Measurements from ENCODE around the gene TTC7B. TPM values are rescaled to one million over a fixed set of nuclear protein-coding genes. Genes with fewer than 3 reads are reported as not detected.

The TTC7B gene
- total and polyA plus RNA-seq, 2 donors (not counting 3 experiments of a cell fraction or from before 2014, with no cell fraction given), result 46.8 to 76.5 TPM

GRCh38 chr14:90831821-90832220, 15.6 kb upstream of the TTC7B start:
- Histone ChIP-seq H3K79me2 (ENCODE audit: control insufficient read depth, insufficient read depth, low read length) (no peaks in the 10 kb centered on the region), H2AFZ (ENCODE audit: low read depth, low read length) (no peak overlapping the region), H3K9me1 (replicated peaks; ENCODE audit: control insufficient read depth, extremely low read depth, insufficient read depth, low read length) (no peaks in the 10 kb centered on the region), H3K4me3 (replicated peaks in 1 of 3; ENCODE audit: insufficient read depth in 1 of 3, low read depth in 1 of 3, low read length in 3 of 3) (no peak overlapping the region), H3K9me3 (replicated peaks; ENCODE audit: control insufficient read depth, insufficient read depth, low read length) (no peaks in the 10 kb centered on the region), H4K20me1 (replicated peaks; ENCODE audit: control insufficient read depth, extremely low read depth, insufficient read depth, low read length) (no peaks in the 10 kb centered on the region), H3K36me3 (ENCODE audit: control insufficient read depth in 2 of 2, extremely low read depth in 1 of 2, insufficient read depth in 2 of 2, low read length in 2 of 2) (no peaks in the 10 kb centered on the region), H3K27ac (ENCODE audit: insufficient read depth, low read depth, low read length) (no peak overlapping the region), H3K9ac (replicated peaks; ENCODE audit: extremely low read depth, insufficient read depth, low read length) (no peak overlapping the region), H3K27me3 (ENCODE audit: control insufficient read depth in 2 of 2, insufficient read depth in 2 of 2, low read length in 2 of 2) (no peaks in the 10 kb centered on the region), H3K4me1 (ENCODE audit: control insufficient read depth, extremely low read depth, insufficient read depth, low read length) (peaks cover 10% of the 10 kb centered on the region), H3K4me2 (ENCODE audit: insufficient read depth, low read length) (no peak overlapping the region)
- dilution Hi-C loops (cut with MboI; ENCODE audit: extremely low pct_ligation_motif_present, low sequenced_read_pairs), result no loop called here
- BruUV-seq (replicated peaks), result no TSS peak
- DNase-seq (ENCODE audit: low read depth, low spot score) (no peak), FAIRE-seq (no peak)
- ChIA-PET POLR2A (no interaction called here), CTCF (interaction anchor here (0.6 to 1.3 kb wide), 3 partner anchors 13 to 527 kb away, joined by 3 to 4 read pairs (median 4); no protein-coding TSS in a partner anchor)
- intact Hi-C loops (cut with micrococcal nuclease), result no loop called here
- TF ChIP-seq EZH2 (IDR thresholded peaks at IDR 0.05; ENCODE audit: borderline replicate concordance, low read depth, low read length, severe bottlenecking), result no peak
- TF ChIP-seq FOS (IDR thresholded peaks at IDR 0.05; ENCODE audit: borderline replicate concordance, insufficient read depth, low read length), result no peak
- TF ChIP-seq MYC (IDR thresholded peaks at IDR 0.05; ENCODE audit: low read depth, low read length), result no peak

GRCh38 chr14:90830931-90831701, 14.9 kb upstream of the TTC7B start:
- Histone ChIP-seq H3K9ac (replicated peaks; ENCODE audit: extremely low read depth, insufficient read depth, low read length) (no peak overlapping the region), H3K27ac (ENCODE audit: insufficient read depth, low read depth, low read length) (no peak overlapping the region), H3K27me3 (ENCODE audit: control insufficient read depth in 2 of 2, insufficient read depth in 2 of 2, low read length in 2 of 2) (no peaks in the 10 kb centered on the region), H2AFZ (ENCODE audit: low read depth, low read length) (no peak overlapping the region), H3K36me3 (ENCODE audit: control insufficient read depth in 2 of 2, extremely low read depth in 1 of 2, insufficient read depth in 2 of 2, low read length in 2 of 2) (no peaks in the 10 kb centered on the region), H3K9me3 (replicated peaks; ENCODE audit: control insufficient read depth, insufficient read depth, low read length) (no peaks in the 10 kb centered on the region), H3K4me3 (replicated peaks in 1 of 3; ENCODE audit: insufficient read depth in 1 of 3, low read depth in 1 of 3, low read length in 3 of 3) (no peak overlapping the region), H3K4me1 (ENCODE audit: control insufficient read depth, extremely low read depth, insufficient read depth, low read length) (peaks cover 10% of the 10 kb centered on the region), H3K9me1 (replicated peaks; ENCODE audit: control insufficient read depth, extremely low read depth, insufficient read depth, low read length) (no peaks in the 10 kb centered on the region), H3K4me2 (ENCODE audit: insufficient read depth, low read length) (no peak overlapping the region), H4K20me1 (replicated peaks; ENCODE audit: control insufficient read depth, extremely low read depth, insufficient read depth, low read length) (no peaks in the 10 kb centered on the region), H3K79me2 (ENCODE audit: control insufficient read depth, insufficient read depth, low read length) (no peaks in the 10 kb centered on the region)
- ChIA-PET POLR2A (no interaction called here), CTCF (interaction anchor here (0.6 to 1.3 kb wide), 3 partner anchors 13 to 526 kb away, joined by 3 to 4 read pairs (median 4); no protein-coding TSS in a partner anchor)
- TF ChIP-seq GATA2 (IDR thresholded peaks at IDR 0.05; ENCODE audit: insufficient read depth, insufficient read length, low read depth, low read length) (no peak), CTCF (IDR thresholded peaks at IDR 0.05; ENCODE audit: extremely low read depth in 1 of 2, insufficient read depth in 1 of 2, low read depth in 1 of 2, low read length in 2 of 2) (no peak), MYC (IDR thresholded peaks at IDR 0.05; ENCODE audit: low read depth, low read length) (no peak), JUN (IDR thresholded peaks at IDR 0.05; ENCODE audit: borderline replicate concordance, insufficient read depth, insufficient read length, low read depth) (no peak), POLR2AphosphoS5 (IDR thresholded peaks at IDR 0.05; ENCODE audit: insufficient read depth, low read depth, low read length) (no peak), EZH2 (IDR thresholded peaks at IDR 0.05; ENCODE audit: borderline replicate concordance, low read depth, low read length, severe bottlenecking) (no peak), POLR2A (IDR thresholded peaks at IDR 0.05; ENCODE audit: low read depth, low read length) (no peak), FOS (IDR thresholded peaks at IDR 0.05; ENCODE audit: borderline replicate concordance, insufficient read depth, low read length) (no peak), MAX (IDR thresholded peaks at IDR 0.05; ENCODE audit: insufficient read depth, insufficient read length) (no peak)
- DNase-seq (ENCODE audit: low read depth, low spot score) (no peak), FAIRE-seq (no peak)
- dilution Hi-C loops (cut with MboI; ENCODE audit: extremely low pct_ligation_motif_present, low sequenced_read_pairs), result no loop called here
- intact Hi-C loops (cut with micrococcal nuclease), result no loop called here
- BruUV-seq (replicated peaks), result no TSS peak

Data from endothelial cell of umbilical vein (primary cell).